ENCODE results near the gene LIN54.
A peak's percentile ranks its signal among the peaks of the same experiment; 100 is the strongest.
"Not testable (repeated sequence)": the region's sequence is repeated elsewhere in the genome, so short reads cannot be mapped to it uniquely, and the experiment has no call there.

The LIN54 gene

DNA sequence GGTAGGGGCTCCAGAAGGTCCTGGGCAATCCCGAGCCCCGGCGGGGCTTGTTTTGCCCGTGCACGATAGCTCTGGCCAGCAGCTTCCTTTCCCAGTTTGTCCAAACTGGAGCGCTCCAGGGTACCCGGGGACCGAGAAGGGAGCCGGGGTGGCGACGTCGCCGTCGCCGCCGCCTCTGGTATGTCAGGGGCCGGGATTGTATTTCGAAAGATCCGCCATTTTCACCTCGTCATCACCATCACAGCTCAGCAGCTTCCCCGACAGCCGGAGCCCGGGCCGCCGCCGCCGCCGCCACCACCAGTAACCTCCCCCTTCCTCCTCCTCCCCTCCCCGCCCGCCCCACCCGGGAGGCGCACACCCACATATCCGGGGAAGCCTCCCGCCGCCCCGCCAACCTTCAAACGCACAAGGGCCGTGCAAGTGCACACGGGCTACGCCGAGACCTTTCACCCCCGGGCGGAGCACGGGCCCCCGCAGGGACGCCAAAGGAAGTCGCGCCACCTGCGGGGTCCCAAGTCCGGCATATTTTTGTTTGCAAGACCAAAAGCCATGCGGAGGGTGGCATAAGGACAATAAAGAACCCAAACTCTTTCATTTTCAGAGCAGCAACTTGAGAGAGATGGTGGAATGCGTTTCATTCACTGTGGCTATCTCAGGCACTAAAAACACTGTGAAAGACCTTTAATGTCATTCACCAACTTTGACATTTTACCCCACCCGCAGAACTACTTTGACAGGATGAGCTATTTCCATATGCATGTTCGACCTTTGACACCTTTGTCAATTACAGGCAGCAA lies at the start of gene LIN54:
Gene LIN54, minus strand, starts transcription at position 302 of the 797 bp plus-strand sequence. CDS start 25,979 bp downstream, outside the sequence.
- peak; percentile 84 for DNase-seq

- no peak for DNase-seq
Observed at GRCh38 chr4:83054928-83055327, 44.3 kb upstream of the LIN54 start.

- DNase-seq = not testable (repeated sequence)
Observed at GRCh38 chr4:83048781-83049180, 38.2 kb upstream of the LIN54 start.

DNA sequence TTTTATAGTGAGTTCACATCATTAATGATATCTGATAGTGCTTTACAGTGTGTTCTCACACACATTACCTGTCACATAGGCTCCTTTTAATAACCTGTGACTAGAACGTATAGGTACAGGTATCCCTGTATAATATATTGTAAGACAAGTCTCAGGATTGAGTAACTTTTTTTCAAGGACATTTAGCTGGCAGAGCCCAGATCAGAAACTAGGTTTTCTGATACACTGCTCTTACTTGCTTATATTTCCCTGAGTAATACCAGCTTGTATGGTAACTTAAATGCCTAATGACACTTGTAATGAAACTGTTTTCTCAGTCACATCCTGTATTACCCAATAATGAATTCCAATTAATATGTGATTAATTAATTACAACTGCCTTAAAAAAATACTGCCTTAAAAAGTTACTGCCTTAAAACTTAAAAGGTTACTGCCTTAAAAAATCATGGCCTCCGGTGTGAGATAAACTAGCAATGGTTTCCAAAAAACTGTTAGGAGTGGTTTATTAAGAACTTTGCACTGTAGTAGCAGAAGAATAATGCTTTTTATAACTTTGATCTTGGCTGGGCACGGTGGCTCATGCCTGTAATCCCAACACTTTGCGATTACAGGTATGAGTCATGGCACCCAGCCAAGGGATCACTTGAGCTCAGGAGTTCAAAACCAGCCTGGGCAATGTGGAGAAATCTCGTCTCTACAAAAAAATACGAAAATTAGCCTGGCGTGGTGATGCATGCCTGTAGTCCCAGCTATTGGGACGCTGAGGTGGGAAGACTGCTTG lies 36.3 kb upstream of the LIN54 start:
- no peak for DNase-seq

- no peak for DNase-seq
Observed at GRCh38 chr4:83043801-83044407, 33.3 kb upstream of the LIN54 start.

- not testable (repeated sequence) for DNase-seq
Observed at GRCh38 chr4:83043157-83043556, 32.5 kb upstream of the LIN54 start.

GRCh38 chr4:83040269-83040668 lies 29.6 kb upstream of the LIN54 start:
- no peak for DNase-seq

GRCh38 chr4:83036991-83037665 lies 26.5 kb upstream of the LIN54 start:
- DNase-seq = no peak

DNA sequence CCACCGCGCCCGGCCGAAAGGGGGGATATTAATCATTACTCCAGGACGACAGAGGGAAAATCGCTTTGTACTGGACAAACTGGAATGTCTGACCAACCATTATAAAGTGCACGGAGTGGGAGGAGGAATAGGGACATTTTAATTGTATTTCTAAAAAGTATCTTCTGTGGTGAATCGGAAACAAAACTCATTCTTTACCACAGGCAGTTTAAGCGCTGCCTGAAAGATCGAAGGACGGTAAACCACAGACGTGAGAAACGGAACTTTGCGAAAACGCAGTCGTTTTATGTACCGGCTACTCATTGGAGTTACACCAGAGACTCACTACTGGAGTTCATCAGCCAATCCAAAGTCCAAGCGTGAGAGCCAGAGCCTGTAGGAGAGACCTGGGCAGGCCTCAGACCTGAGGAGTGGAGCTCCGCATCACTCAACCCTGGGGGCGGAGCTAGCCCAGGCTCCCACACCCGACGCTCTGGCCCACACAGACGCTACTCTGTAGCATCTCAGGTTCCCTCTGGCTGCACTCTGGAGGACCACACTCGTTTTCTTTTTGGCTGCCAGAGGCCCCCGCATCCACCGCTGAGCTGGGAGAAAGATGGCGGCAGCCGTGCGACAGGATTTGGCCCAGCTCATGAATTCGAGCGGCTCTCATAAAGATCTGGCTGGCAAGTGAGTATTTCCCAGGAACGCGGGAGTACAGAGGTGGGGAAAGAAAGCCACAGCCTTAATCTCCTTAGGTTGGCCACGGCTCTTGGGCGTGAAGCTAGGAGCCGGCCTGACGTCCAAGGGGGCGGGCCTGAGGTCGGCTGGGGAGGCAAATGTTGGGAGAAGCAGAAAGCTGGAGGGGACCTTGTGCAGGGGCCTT lies 24.2 kb upstream of the LIN54 start, which contains the start of gene COPS4:
Gene COPS4, plus strand, starts transcription at position 554 of the 865 bp plus-strand sequence. Its CDS starts 42 bp downstream, at position 596.
- DNase-seq = peak; percentile 96

DNA sequence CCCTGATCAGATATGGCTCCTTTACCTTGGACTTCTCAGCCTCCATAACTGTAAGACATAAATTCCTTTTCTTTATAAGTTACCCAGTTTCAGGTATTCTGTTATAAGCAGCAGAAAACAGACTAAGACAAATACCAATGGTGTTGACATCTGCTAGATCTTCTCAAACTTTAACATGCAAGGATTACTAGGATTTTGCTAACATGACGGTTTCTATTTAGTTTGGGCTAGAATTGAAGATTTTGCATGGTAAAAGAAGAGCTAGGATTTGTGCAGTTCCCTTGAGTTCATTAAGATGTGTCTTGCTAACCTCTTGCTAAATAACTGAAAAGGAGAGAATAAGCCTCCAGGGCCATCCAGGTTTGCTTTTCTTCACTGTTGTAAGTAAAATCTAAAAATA lies 19.1 kb upstream of the LIN54 start:
- no peak for DNase-seq

DNA sequence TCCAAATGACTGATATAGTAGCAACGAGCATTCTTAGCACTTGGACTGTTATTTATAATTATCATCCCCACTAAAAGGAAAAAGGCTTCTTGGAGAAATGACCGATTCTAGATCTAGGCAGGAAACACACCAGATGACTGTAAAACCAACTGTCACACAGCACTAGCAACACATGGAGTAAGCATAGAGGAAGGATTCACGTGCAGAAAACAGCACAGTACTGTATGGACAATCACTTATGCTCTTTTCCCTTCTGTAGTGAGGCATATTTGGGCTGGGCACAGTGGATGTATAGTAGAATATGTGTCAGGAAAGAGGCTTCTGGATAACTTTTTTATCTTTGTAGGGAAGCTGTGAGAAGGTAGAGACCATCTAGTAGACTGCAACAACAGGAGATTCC lies 18.4 kb upstream of the LIN54 start:
- DNase-seq = no peak

DNA sequence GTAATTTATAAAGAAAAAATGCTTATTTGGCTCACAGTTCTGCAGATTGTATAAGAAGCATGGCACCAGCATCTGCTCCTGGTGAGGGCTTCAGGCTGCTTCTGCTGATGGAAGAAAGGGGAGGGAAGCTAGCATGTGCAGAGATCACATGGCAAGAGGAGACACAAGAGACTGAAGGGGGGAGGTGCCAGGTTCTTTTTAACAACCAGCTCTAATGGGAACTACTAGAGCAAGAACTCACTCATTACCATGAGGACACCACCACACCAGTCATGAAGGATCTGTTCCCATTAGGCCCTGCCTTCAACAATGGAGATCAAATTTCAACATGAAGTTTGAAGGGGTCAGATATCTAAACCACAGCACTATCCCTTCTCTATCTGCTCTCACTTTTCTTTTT lies 14.9 kb upstream of the LIN54 start:
- no peak for DNase-seq

DNA sequence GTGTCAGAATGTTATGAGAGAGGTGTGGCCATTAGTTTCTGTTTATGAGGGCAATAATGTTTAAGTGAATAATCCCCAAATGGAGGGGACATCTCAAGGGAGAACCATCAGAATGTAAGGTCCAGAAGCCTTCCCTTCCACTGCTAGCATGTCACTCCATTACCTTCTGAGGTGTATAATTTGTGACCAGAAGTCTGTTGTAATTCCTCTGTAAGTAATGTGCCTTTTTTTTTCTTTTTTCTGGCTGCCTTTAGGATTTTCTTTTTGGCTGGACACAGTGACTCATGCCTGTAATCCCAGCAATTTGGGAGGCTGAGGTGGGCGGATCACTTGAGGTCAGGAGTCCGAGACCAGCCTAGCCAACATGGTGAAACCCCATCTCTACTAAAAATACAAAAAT lies 13.6 kb upstream of the LIN54 start:
- no peak for DNase-seq

- not testable (repeated sequence) for DNase-seq
Observed at GRCh38 chr4:83023599-83023998, 13.0 kb upstream of the LIN54 start.

- DNase-seq = no peak
Observed at GRCh38 chr4:83022724-83023450, 12.3 kb upstream of the LIN54 start.

GRCh38 chr4:83019794-83020494 lies 9.3 kb upstream of the LIN54 start:
- DNase-seq = no peak

DNA sequence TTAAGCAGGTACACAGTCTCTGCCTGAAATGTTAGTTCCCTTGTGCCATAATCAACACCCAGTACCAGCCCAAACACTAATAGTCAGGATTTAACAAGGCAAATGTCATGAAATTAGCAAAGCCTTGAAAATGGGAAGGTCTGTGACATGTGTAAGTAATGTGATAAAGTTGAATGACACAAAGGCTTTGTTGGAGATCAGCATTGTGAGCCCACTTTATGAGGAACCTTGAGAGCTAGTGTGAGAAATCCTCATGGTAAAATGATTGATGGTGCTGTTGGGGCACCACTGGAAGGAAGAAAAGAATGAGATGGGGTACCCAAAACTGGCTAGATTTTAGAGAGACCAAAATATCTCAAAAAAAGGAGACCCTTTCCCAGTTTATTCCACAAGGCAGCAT lies 3.3 kb upstream of the LIN54 start:
- DNase-seq = no peak

DNA sequence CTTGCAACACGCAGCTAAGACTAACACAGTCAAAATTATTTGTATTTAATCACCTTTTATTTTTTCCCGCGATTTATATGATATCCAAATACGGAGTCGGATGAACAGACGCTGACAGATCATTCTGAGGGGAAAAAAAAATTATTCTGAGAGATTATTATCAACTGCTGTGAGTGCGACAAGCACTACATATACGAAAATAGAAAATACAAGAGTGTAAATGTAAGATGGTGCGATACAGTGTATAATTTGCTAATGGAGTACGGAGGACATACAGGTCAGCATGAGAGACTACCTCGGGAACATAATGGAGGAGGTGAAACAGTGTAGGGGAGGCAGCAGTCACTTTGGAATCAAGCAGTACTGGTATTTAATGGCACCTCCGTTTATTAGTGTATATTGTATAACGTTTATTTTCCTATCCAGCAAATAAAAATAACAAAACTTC lies 2.8 kb upstream of the LIN54 start:
- no peak for DNase-seq

- peak; percentile 96 for DNase-seq
Observed at GRCh38 chr4:83012687-83013419, 2.2 kb upstream of the LIN54 start.

- peak; percentile 20 for DNase-seq
Observed at GRCh38 chr4:83012200-83012686, 1.6 kb upstream of the LIN54 start.
